ENCODE results near the gene ZMYM2. TPM values are rescaled to one million over a fixed set of nuclear protein-coding genes. Genes with fewer than 3 reads are reported as not detected.

The ZMYM2 gene
- polyA plus RNA-seq, 2 of the 4 experiments (the other 2 are of a cell fraction) = 21.7 to 56.7 TPM

- H3K9me3 ChIP-seq = no peaks in the 10 kb centered on the region
- FAIRE-seq (no peak), ATAC-seq (no peak), DNase-seq (ENCODE audit: low read depth in 1 of 2, low spot score in 1 of 2) (no peak)
- H3K4me3 ChIP-seq = no peak overlapping the region
- no peak overlapping the region for H3K4me2 ChIP-seq
- CTCF ChIA-PET = interaction anchor here (0.7 to 1.2 kb wide), 2 partner anchors 31 to 36 kb away, joined by 3 read pairs; no protein-coding TSS in a partner anchor
- POLR2A ChIA-PET = no interaction called here
- TF ChIP-seq EHF (CRISPR knock-in tag; IDR thresholded peaks at IDR 0.05) (no peak), RNF2 (IDR thresholded peaks at IDR 0.05; ENCODE audit: borderline replicate concordance, low read depth) (no peak), REST (IDR thresholded peaks at IDR 0.05) (no peak), MYC (IDR thresholded peaks at IDR 0.05; ENCODE audit: borderline replicate concordance, low read length) (no peak), RCOR1 (IDR thresholded peaks at IDR 0.05; ENCODE audit: low read depth, low read length) (no peak)
- 54% methylated on average over 9 of the region's 10 CpGs for WGBS (ENCODE audit: missing lambda C conversion rate)
- 0 out of 3 replicates have a peak, but pooled peaks cover 1% of the 10 kb centered on the region for H3K4me1 ChIP-seq
- no peak overlapping the region for H3K27ac ChIP-seq
Observed at GRCh38 chr13:20132052-20132634, 173.6 kb downstream of the ZMYM2 start.

- TF ChIP-seq MAZ (IDR thresholded peaks at IDR 0.05; ENCODE audit: borderline replicate concordance, low read depth, low read length) (no peak), CHD2 (IDR thresholded peaks at IDR 0.05; ENCODE audit: low read length, partially characterized antibody) (no peak), MAX (IDR thresholded peaks at IDR 0.05) (no peak), FOSL2 (IDR thresholded peaks at IDR 0.05) (no peak), FOSL2 (CRISPR knock-in tag; IDR thresholded peaks at IDR 0.05) (no peak), RNF2 (IDR thresholded peaks at IDR 0.05; ENCODE audit: borderline replicate concordance, low read depth) (no peak), HMGXB4 (CRISPR knock-in tag; IDR thresholded peaks at IDR 0.05; ENCODE audit: borderline replicate concordance) (no peak), RFX5 (IDR thresholded peaks at IDR 0.05) (no peak), USF2 (IDR thresholded peaks at IDR 0.05) (no peak), NR3C1 (IDR thresholded peaks at IDR 0.05) (no peak), BHLHE40 (IDR thresholded peaks at IDR 0.05; ENCODE audit: low read depth, low read length) (no peak), HOXB5 (CRISPR knock-in tag; IDR thresholded peaks at IDR 0.05) (no peak), HOXB13 (CRISPR knock-in tag; IDR thresholded peaks at IDR 0.05; ENCODE audit: low read depth) (no peak), EHMT2 (IDR thresholded peaks at IDR 0.05; ENCODE audit: low read depth) (no peak), EHF (CRISPR knock-in tag; IDR thresholded peaks at IDR 0.05) (no peak), EP300 (IDR thresholded peaks at IDR 0.05) (no peak)
- H3K4me1 ChIP-seq = no peaks in the 10 kb centered on the region
- no peak overlapping the region for H3K27ac ChIP-seq
- 81% methylated on average over 8 of the region's 8 CpGs for WGBS (ENCODE audit: missing lambda C conversion rate)
- ChIA-PET POLR2A (no interaction called here), CTCF (interaction anchor here (1.2 to 2.1 kb wide), 3 partner anchors 8 to 149 kb away, joined by 4 to 12 read pairs (median 6); no protein-coding TSS in a partner anchor)
- DNase-seq (ENCODE audit: low read depth in 1 of 2, low spot score in 1 of 2) = no peak
- no peak overlapping the region for H3K4me3 ChIP-seq
- FAIRE-seq = no peak
- H3K9me3 ChIP-seq = no peaks in the 10 kb centered on the region
- no peak for ATAC-seq
- H3K4me2 ChIP-seq = no peak overlapping the region
Observed at GRCh38 chr13:20134732-20135131, 176.2 kb downstream of the ZMYM2 start.

Measured in A549 (cell line).